Measurements from ENCODE around the gene GPATCH2.

DNA sequence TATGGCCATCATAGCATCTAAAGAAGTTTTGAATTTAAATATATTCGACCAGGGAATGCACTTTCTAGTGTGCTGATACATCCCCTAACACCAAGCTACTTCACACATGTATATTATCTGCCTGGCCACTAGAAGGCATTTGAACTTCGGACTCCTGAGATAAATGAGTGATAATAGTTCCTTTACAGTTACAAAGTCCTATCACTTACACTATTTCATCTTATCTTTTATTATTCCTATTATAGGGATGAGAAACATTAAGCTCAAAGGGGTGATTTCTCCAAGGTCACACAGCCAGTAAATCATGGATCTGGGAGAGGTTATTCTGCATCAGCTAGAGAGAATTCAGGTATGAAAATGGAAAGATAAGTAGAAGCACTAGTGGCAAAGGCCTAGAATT, 40.3 kb downstream of the GPATCH2 start:
- TF ChIP-seq, protein P1, sequence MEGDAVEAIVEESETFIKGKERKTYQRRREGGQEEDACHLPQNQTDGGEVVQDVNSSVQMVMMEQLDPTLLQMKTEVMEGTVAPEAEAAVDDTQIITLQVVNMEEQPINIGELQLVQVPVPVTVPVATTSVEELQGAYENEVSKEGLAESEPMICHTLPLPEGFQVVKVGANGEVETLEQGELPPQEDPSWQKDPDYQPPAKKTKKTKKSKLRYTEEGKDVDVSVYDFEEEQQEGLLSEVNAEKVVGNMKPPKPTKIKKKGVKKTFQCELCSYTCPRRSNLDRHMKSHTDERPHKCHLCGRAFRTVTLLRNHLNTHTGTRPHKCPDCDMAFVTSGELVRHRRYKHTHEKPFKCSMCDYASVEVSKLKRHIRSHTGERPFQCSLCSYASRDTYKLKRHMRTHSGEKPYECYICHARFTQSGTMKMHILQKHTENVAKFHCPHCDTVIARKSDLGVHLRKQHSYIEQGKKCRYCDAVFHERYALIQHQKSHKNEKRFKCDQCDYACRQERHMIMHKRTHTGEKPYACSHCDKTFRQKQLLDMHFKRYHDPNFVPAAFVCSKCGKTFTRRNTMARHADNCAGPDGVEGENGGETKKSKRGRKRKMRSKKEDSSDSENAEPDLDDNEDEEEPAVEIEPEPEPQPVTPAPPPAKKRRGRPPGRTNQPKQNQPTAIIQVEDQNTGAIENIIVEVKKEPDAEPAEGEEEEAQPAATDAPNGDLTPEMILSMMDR (IDR thresholded peaks at IDR 0.05; ENCODE audit: low read length), result peak; percentile 23
- no peak for TF ChIP-seq EZH2 (IDR thresholded peaks at IDR 0.05; ENCODE audit: borderline replicate concordance, low read length)
